ENCODE data around the gene KDM8. TPM values are rescaled to one million over a fixed set of nuclear protein-coding genes. Genes with fewer than 3 reads are reported as not detected.

Gene KDM8
- total and polyA plus RNA-seq, 2 donors (not counting 3 experiments of a cell fraction or from before 2014, with no cell fraction given) = 5.1 to 8.4 TPM

- no peak overlapping the region for H3K4me2 ChIP-seq (ENCODE audit: insufficient read depth, low read length)
- peaks cover 4 to 5% of the 10 kb centered on the region in 2 experiments for H3K27me3 ChIP-seq (ENCODE audit: control insufficient read depth in 2 of 2, insufficient read depth in 2 of 2, low read length in 2 of 2)
- H3K9me1 ChIP-seq (replicated peaks; ENCODE audit: control insufficient read depth, extremely low read depth, insufficient read depth, low read length) = no peaks in the 10 kb centered on the region
- no peak for TF ChIP-seq MYC (IDR thresholded peaks at IDR 0.05; ENCODE audit: low read depth, low read length)
- no peak for TF ChIP-seq JUN (IDR thresholded peaks at IDR 0.05; ENCODE audit: borderline replicate concordance, insufficient read depth, insufficient read length, low read depth)
- TF ChIP-seq, protein P1, sequence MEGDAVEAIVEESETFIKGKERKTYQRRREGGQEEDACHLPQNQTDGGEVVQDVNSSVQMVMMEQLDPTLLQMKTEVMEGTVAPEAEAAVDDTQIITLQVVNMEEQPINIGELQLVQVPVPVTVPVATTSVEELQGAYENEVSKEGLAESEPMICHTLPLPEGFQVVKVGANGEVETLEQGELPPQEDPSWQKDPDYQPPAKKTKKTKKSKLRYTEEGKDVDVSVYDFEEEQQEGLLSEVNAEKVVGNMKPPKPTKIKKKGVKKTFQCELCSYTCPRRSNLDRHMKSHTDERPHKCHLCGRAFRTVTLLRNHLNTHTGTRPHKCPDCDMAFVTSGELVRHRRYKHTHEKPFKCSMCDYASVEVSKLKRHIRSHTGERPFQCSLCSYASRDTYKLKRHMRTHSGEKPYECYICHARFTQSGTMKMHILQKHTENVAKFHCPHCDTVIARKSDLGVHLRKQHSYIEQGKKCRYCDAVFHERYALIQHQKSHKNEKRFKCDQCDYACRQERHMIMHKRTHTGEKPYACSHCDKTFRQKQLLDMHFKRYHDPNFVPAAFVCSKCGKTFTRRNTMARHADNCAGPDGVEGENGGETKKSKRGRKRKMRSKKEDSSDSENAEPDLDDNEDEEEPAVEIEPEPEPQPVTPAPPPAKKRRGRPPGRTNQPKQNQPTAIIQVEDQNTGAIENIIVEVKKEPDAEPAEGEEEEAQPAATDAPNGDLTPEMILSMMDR (IDR thresholded peaks at IDR 0.05; ENCODE audit: extremely low read depth in 1 of 2, insufficient read depth in 1 of 2, low read depth in 1 of 2, low read length in 2 of 2) = no peak
- TF ChIP-seq FOS (IDR thresholded peaks at IDR 0.05; ENCODE audit: borderline replicate concordance, insufficient read depth, low read length) = no peak
- no peak for TF ChIP-seq POLR2AphosphoS5 (IDR thresholded peaks at IDR 0.05; ENCODE audit: insufficient read depth, low read depth, low read length)
- no peak for TF ChIP-seq POLR2A (IDR thresholded peaks at IDR 0.05; ENCODE audit: low read depth, low read length)
- no peak for TF ChIP-seq GATA2 (IDR thresholded peaks at IDR 0.05; ENCODE audit: insufficient read depth, insufficient read length, low read depth, low read length)
- TF ChIP-seq MAX (IDR thresholded peaks at IDR 0.05; ENCODE audit: insufficient read depth, insufficient read length) = no peak
- TF ChIP-seq EZH2 (IDR thresholded peaks at IDR 0.05; ENCODE audit: borderline replicate concordance, low read depth, low read length, severe bottlenecking) = no peak
- no peak for FAIRE-seq
- dilution Hi-C loops (cut with MboI; ENCODE audit: extremely low pct_ligation_motif_present, low sequenced_read_pairs) = no loop called here
- ChIA-PET POLR2A (no interaction called here), CTCF (interaction anchor here (4.2 kb wide), 1 partner anchor 9 kb away, joined by 16 read pairs; no protein-coding TSS in a partner anchor)
- no peak for DNase-seq (ENCODE audit: low read depth, low spot score)
- H3K4me1 ChIP-seq (ENCODE audit: control insufficient read depth, extremely low read depth, insufficient read depth, low read length) = no peaks in the 10 kb centered on the region
- no peak overlapping the region for H3K9ac ChIP-seq (replicated peaks; ENCODE audit: extremely low read depth, insufficient read depth, low read length)
- no peak overlapping the region for H2AFZ ChIP-seq (ENCODE audit: low read depth, low read length)
- BruUV-seq (replicated peaks) = no TSS peak
- H3K27ac ChIP-seq (ENCODE audit: insufficient read depth, low read depth, low read length) = no peak overlapping the region
- intact Hi-C loops (cut with micrococcal nuclease) = no loop called here
- no peaks in the 10 kb centered on the region for H3K79me2 ChIP-seq (ENCODE audit: control insufficient read depth, insufficient read depth, low read length)
- H3K4me3 ChIP-seq (replicated peaks in 1 of 3; ENCODE audit: insufficient read depth in 1 of 3, low read depth in 1 of 3, low read length in 3 of 3) = no peak overlapping the region
- H3K9me3 ChIP-seq (replicated peaks; ENCODE audit: control insufficient read depth, insufficient read depth, low read length) = no peaks in the 10 kb centered on the region
- H4K20me1 ChIP-seq (replicated peaks; ENCODE audit: control insufficient read depth, extremely low read depth, insufficient read depth, low read length) = no peaks in the 10 kb centered on the region
- H3K36me3 ChIP-seq (ENCODE audit: control insufficient read depth in 2 of 2, extremely low read depth in 1 of 2, insufficient read depth in 2 of 2, low read length in 2 of 2) = no peaks in the 10 kb centered on the region
Observed at GRCh38 chr16:27189335-27189972, 13.9 kb upstream of the KDM8 start.
